Measurements from ENCODE around the gene PPP6R3. TPM values are rescaled to one million over a fixed set of nuclear protein-coding genes. Genes with fewer than 3 reads are reported as not detected.
A peak's percentile ranks its signal among the peaks of the same experiment; 100 is the strongest.
"Not testable (repeated sequence)": the region's sequence is repeated elsewhere in the genome, so short reads cannot be mapped to it uniquely, and the experiment has no call there.

PPP6R3 gene
- polyA plus RNA-seq, 3 donors from 2014 or later = 18.2 to 48.4 (median 29.8) TPM

- no peak overlapping the region for H3K4me3 Mint-ChIP-seq
- no peak for DNase-seq
- H3K4me1 Mint-ChIP-seq = peaks cover 64 to 93% of the 10 kb centered on the region in 2 donors
- peak overlapping the region in 5 of 6 donors; percentile 8 to 66 (median 58) for H3K27ac Mint-ChIP-seq
- peaks cover 0 to 17% (median 15%) of the 10 kb centered on the region in 3 donors for H3K36me3 Mint-ChIP-seq
- no peaks in the 10 kb centered on the region for H3K9me3 Mint-ChIP-seq
- H3K27me3 Mint-ChIP-seq (ENCODE audit: low read depth in 3 of 3) = peaks cover 0 to under 1% (median 0%) of the 10 kb centered on the region in 3 donors
Observed at GRCh38 chr11:68536706-68537105, 76.2 kb downstream of the PPP6R3 start.

DNA sequence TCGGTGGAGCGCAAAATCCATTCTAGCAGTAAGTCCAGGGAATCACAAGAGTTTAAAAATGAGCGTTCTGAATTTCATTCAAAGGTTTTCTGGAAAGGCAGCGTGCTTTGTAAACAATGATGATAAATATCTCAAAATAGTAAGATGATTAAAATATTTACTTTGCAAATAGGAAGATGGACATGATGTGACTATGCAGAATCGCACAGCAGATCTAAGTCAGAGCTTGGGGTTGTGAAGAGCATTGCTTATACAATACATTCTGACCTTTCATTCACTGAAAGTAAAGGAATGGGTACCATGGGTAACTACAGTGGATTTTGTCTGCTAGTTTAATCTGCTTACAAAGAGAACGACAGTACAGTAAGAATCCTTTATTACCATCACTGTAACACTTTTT is 77.5 kb downstream of the PPP6R3 start:
- no peak for DNase-seq

DNA sequence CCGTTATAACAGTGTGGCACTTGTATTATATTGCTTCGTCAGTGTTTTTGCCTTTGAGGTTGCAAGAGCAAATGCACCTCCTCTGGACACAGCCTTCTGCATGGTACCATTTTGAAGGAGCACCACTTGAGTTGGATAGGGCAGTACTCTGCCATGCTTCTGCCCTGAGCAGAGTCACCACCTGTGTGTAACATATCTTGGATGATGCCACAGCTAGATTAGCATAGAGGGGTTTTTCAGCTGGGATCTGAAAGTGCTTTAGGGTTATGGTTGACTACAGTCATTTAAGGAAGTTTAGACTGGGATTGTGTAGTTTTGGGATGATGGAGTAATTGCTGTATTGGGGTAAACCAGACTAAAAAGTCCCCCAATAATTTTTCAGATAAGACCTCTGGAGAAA is 78.8 kb downstream of the PPP6R3 start:
- Mint-ChIP-seq H3K27me3 (ENCODE audit: low read depth in 3 of 3) (peaks cover 0 to 3% (median 0%) of the 10 kb centered on the region in 3 donors), H3K4me1 (peaks cover 64 to 90% of the 10 kb centered on the region in 2 donors), H3K9me3 (no peaks in the 10 kb centered on the region), H3K27ac (peak overlapping the region in 4 of 6 donors; percentile 17 to 65 (median 54)), H3K4me3 (peak overlapping the region in 1 of 5 donors; percentile 8), H3K36me3 (peaks cover 0 to 22% (median 20%) of the 10 kb centered on the region in 3 donors)
- no peak for DNase-seq

More for the DNA sequence above, 77.5 kb downstream of the PPP6R3 start:
- Mint-ChIP-seq H3K4me1 (peaks cover 68 to 90% of the 10 kb centered on the region in 2 donors), H3K9me3 (no peaks in the 10 kb centered on the region), H3K4me3 (no peak overlapping the region), H3K36me3 (peaks cover 0 to 20% (median 15%) of the 10 kb centered on the region in 3 donors), H3K27ac (no peak overlapping the region), H3K27me3 (ENCODE audit: low read depth in 3 of 3) (peaks cover 0 to 2% (median 0%) of the 10 kb centered on the region in 3 donors)

DNA sequence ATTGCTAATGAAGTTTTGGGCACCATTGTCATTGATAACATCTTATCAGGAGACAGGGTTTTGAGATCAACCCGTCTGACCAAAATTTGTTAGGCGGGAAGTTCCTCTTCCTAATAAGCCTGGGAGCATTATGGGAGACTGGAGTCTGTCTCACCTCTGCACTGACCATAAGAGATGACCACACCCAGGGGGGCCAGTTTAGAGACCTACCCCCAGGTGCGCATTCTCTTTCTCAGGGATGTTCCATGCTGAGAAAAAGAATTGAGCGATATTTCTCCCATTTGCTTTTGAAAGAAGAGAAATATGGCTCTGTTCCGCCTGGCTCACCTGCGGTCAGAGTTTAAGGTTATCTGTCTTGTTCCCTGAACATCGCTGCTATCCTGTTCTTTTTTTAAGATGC is 80.0 kb downstream of the PPP6R3 start:
- H3K4me3 Mint-ChIP-seq; H3K9me3 Mint-ChIP-seq; H3K27me3 Mint-ChIP-seq (ENCODE audit: low read depth in 3 of 3); DNase-seq: not testable (repeated sequence)
- H3K27ac Mint-ChIP-seq = peak overlapping the region in 2 of 6 donors; percentile 17 to 68
- peaks cover 62 to 89% of the 10 kb centered on the region in 2 donors for H3K4me1 Mint-ChIP-seq
- peaks cover 0 to 22% (median 20%) of the 10 kb centered on the region in 3 donors for H3K36me3 Mint-ChIP-seq

GRCh38 chr11:68541116-68541515 is 80.6 kb downstream of the PPP6R3 start:
- peaks cover 0 to 3% (median 0%) of the 10 kb centered on the region in 3 donors for H3K27me3 Mint-ChIP-seq (ENCODE audit: low read depth in 3 of 3)
- H3K4me3 Mint-ChIP-seq = peak overlapping the region in 1 of 5 donors; percentile 1
- no peak for DNase-seq
- H3K36me3 Mint-ChIP-seq = peaks cover 0 to 22% (median 20%) of the 10 kb centered on the region in 3 donors
- H3K27ac Mint-ChIP-seq = peak overlapping the region in 5 of 6 donors; percentile 5 to 53 (median 26)
- peaks cover 64 to 89% of the 10 kb centered on the region in 2 donors for H3K4me1 Mint-ChIP-seq
- H3K9me3 Mint-ChIP-seq = no peaks in the 10 kb centered on the region

- no peak overlapping the region for H3K4me3 Mint-ChIP-seq
- H3K9me3 Mint-ChIP-seq = no peaks in the 10 kb centered on the region
- peaks cover 0 to 22% (median 20%) of the 10 kb centered on the region in 3 donors for H3K36me3 Mint-ChIP-seq
- H3K27ac Mint-ChIP-seq = peak overlapping the region in 3 of 6 donors; percentile 37 to 51 (median 41)
- no peak for DNase-seq
- H3K4me1 Mint-ChIP-seq = peaks cover 63 to 89% of the 10 kb centered on the region in 2 donors
- peaks cover 0 to 3% (median 0%) of the 10 kb centered on the region in 3 donors for H3K27me3 Mint-ChIP-seq (ENCODE audit: low read depth in 3 of 3)
Observed at GRCh38 chr11:68541991-68542390, 81.4 kb downstream of the PPP6R3 start.

DNA sequence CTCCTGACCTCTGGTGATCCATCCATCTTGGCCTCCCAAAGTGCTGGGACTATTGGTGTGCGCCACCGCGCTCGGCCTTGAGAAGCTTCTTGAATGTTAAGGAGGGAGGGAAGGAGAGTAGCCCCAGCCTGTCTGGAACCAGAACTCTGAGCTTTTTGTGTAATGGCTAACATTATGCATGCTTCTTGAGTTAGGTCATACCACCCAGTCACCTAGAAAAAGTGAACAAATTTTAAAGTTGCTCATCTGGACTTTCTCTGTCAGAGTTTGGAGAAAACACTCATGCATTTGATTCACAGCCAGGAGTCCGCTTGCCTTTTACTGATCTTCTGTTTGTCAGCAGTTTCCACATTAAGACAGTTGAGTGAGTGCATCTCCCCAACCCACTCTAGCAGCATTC is 82.1 kb downstream of the PPP6R3 start:
- no peak for DNase-seq
- peaks cover 0 to 3% (median 0%) of the 10 kb centered on the region in 3 donors for H3K27me3 Mint-ChIP-seq (ENCODE audit: low read depth in 3 of 3)
- no peaks in the 10 kb centered on the region for H3K9me3 Mint-ChIP-seq
- H3K4me1 Mint-ChIP-seq = peaks cover 63 to 91% of the 10 kb centered on the region in 2 donors
- H3K27ac Mint-ChIP-seq = peak overlapping the region in 1 of 6 donors; percentile 19
- H3K36me3 Mint-ChIP-seq = peaks cover 0 to 21% (median 20%) of the 10 kb centered on the region in 3 donors
- no peak overlapping the region for H3K4me3 Mint-ChIP-seq

GRCh38 chr11:68543594-68543993 is 83.0 kb downstream of the PPP6R3 start:
- peaks cover 4 to 24% (median 21%) of the 10 kb centered on the region in 3 donors for H3K36me3 Mint-ChIP-seq
- peaks cover 0 to 3% (median 0%) of the 10 kb centered on the region in 3 donors for H3K27me3 Mint-ChIP-seq (ENCODE audit: low read depth in 3 of 3)
- H3K27ac Mint-ChIP-seq = peak overlapping the region in 3 of 6 donors; percentile 6 to 40 (median 36)
- no peak overlapping the region for H3K4me3 Mint-ChIP-seq
- no peaks in the 10 kb centered on the region for H3K9me3 Mint-ChIP-seq
- H3K4me1 Mint-ChIP-seq = peaks cover 66 to 91% of the 10 kb centered on the region in 2 donors
- no peak for DNase-seq

DNA sequence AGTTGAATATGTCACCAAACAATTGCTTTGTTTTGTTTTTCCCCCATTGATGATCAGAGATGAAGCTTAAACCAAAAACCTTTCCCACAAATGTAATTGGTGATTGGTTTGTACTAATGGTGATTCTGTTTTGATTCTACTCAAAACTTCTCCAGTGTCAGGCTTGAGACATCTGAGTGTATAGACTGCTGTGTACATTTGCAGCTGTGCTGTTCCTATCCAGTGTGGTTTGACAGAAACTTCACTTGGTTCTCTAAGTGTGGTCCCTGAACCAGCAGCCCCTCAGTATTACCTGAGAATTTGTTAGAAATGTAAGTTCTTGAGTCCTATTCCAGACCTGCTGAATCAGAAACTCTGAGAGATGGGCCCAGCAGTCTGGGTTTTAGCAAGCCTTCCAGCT is 84.8 kb downstream of the PPP6R3 start:
- peaks cover 66 to 93% of the 10 kb centered on the region in 2 donors for H3K4me1 Mint-ChIP-seq
- no peaks in the 10 kb centered on the region for H3K9me3 Mint-ChIP-seq
- H3K36me3 Mint-ChIP-seq = peaks cover 4 to 23% (median 21%) of the 10 kb centered on the region in 3 donors
- DNase-seq = no peak
- H3K27me3 Mint-ChIP-seq (ENCODE audit: low read depth in 3 of 3) = peaks cover 0 to 3% (median 0%) of the 10 kb centered on the region in 3 donors
- no peak overlapping the region for H3K4me3 Mint-ChIP-seq
- H3K27ac Mint-ChIP-seq = peak overlapping the region in 4 of 6 donors; percentile 13 to 36 (median 30)

- Mint-ChIP-seq H3K36me3 (peaks cover 4 to 27% (median 21%) of the 10 kb centered on the region in 3 donors), H3K27ac (peak overlapping the region in 2 of 6 donors; percentile 32 to 36), H3K4me1 (peaks cover 66 to 93% of the 10 kb centered on the region in 2 donors), H3K9me3 (no peaks in the 10 kb centered on the region), H3K27me3 (ENCODE audit: low read depth in 3 of 3) (peaks cover 0 to 3% (median 0%) of the 10 kb centered on the region in 3 donors), H3K4me3 (no peak overlapping the region)
- DNase-seq = no peak
Observed at GRCh38 chr11:68545796-68546195, 85.2 kb downstream of the PPP6R3 start.

GRCh38 chr11:68546555-68546954 is 86.0 kb downstream of the PPP6R3 start:
- peaks cover 4 to 26% (median 20%) of the 10 kb centered on the region in 3 donors for H3K36me3 Mint-ChIP-seq
- no peaks in the 10 kb centered on the region for H3K9me3 Mint-ChIP-seq
- peak overlapping the region in 4 of 6 donors; percentile 9 to 71 (median 46) for H3K27ac Mint-ChIP-seq
- peaks cover 62 to 92% of the 10 kb centered on the region in 2 donors for H3K4me1 Mint-ChIP-seq
- no peak for DNase-seq
- H3K27me3 Mint-ChIP-seq (ENCODE audit: low read depth in 3 of 3) = peaks cover 0 to 3% (median 0%) of the 10 kb centered on the region in 3 donors
- no peak overlapping the region for H3K4me3 Mint-ChIP-seq

GRCh38 chr11:68549789-68550484 is 89.4 kb downstream of the PPP6R3 start:
- Mint-ChIP-seq H3K4me1 (peaks cover 51 to 89% of the 10 kb centered on the region in 2 donors), H3K27ac (peak overlapping the region; percentile 28 to 77 (median 67)), H3K36me3 (peaks cover 4 to 32% (median 26%) of the 10 kb centered on the region in 3 donors), H3K4me3 (peak overlapping the region; percentile 8 to 39 (median 19)), H3K9me3 (no peaks in the 10 kb centered on the region), H3K27me3 (ENCODE audit: low read depth in 3 of 3) (no peaks in the 10 kb centered on the region)
- no peak for DNase-seq

DNA sequence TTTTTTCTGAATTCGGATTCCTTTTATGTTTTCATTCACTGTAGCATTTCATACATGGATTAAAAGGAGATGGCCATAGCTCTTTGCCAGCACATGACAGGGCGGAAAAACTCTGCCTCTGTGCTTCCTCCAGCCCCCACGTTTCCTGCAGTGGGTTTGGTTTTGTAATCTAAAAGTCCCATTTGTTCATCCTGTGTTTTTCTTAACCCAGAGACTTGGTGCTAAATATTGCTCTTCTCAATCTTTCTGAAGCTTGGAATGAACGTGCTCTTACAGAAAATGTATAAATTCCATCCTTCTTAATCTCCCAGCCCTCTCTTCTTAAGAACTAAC is 89.9 kb downstream of the PPP6R3 start:
- peaks cover 47 to 89% of the 10 kb centered on the region in 2 donors for H3K4me1 Mint-ChIP-seq
- H3K9me3 Mint-ChIP-seq = no peaks in the 10 kb centered on the region
- H3K4me3 Mint-ChIP-seq = peak overlapping the region in 4 of 5 donors; percentile 15 to 39 (median 27)
- peak overlapping the region; percentile 28 to 77 (median 67) for H3K27ac Mint-ChIP-seq
- H3K27me3 Mint-ChIP-seq (ENCODE audit: low read depth in 3 of 3) = no peaks in the 10 kb centered on the region
- peaks cover 4 to 32% (median 26%) of the 10 kb centered on the region in 3 donors for H3K36me3 Mint-ChIP-seq
- no peak for DNase-seq

- no peak for DNase-seq
- Mint-ChIP-seq H3K27ac (peak overlapping the region in 5 of 6 donors; percentile 22 to 77 (median 59)), H3K27me3 (ENCODE audit: low read depth in 3 of 3) (no peaks in the 10 kb centered on the region), H3K36me3 (peaks cover 4 to 32% (median 26%) of the 10 kb centered on the region in 3 donors), H3K4me3 (no peak overlapping the region), H3K9me3 (no peaks in the 10 kb centered on the region), H3K4me1 (peaks cover 41 to 86% of the 10 kb centered on the region in 2 donors)
Observed at GRCh38 chr11:68551223-68551622, 90.7 kb downstream of the PPP6R3 start.
